HG02981 (cell line): ENCODE data around the gene SLC35F2.
"Not testable (repeated sequence)": the region's sequence is repeated elsewhere in the genome, so short reads cannot be mapped to it uniquely, and the experiment has no call there.

Experiments used
- ATAC-seq: cut with Tn5 transposase; IDR thresholded peaks from one replicate; pipeline ENCODE4 v1.9.1; 2021; ENCODE audit warnings: mild to moderate bottlenecking, moderate library complexity; ENCODE audit not compliant: unreplicated experiment

The SLC35F2 gene, protein sequence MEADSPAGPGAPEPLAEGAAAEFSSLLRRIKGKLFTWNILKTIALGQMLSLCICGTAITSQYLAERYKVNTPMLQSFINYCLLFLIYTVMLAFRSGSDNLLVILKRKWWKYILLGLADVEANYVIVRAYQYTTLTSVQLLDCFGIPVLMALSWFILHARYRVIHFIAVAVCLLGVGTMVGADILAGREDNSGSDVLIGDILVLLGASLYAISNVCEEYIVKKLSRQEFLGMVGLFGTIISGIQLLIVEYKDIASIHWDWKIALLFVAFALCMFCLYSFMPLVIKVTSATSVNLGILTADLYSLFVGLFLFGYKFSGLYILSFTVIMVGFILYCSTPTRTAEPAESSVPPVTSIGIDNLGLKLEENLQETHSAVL

GRCh38 chr11:107858217-107859070 is at the start of gene SLC35F2:
Gene SLC35F2, minus strand, starts transcription at chr11:107858787. Its CDS starts 20 bp downstream, at chr11:107858767.
- ATAC-seq = peak; percentile 92

GRCh38 chr11:107908211-107908610 is 49.6 kb upstream of the SLC35F2 start:
- no peak for ATAC-seq

DNA sequence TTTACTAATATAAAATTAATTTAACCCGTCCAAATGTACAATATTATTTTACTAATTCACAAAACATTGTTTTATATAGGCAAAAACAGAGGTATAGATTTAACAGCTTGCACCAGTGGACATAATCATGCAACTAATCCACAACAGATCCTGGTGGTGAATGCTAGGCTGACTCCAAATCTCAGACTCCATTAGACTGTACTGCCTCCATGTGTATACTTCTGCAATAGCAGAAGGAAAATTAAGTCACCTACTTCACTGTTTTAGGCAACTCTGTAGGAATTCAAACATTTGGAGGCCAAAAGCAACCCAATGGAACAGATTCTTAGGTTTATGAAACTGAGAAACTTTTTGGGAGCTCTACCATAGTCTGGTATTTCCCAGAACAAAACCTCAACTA is 39.7 kb upstream of the SLC35F2 start:
- ATAC-seq = peak; percentile 83

- ATAC-seq = no peak
These were observed 23.7 kb upstream of the SLC35F2 start for GRCh38 chr11:107882095-107882820.

GRCh38 chr11:107881471-107881870 is 22.9 kb upstream of the SLC35F2 start:
- ATAC-seq = not testable (repeated sequence)

- no peak for ATAC-seq
These were observed 17.6 kb upstream of the SLC35F2 start for GRCh38 chr11:107876141-107876540.

DNA sequence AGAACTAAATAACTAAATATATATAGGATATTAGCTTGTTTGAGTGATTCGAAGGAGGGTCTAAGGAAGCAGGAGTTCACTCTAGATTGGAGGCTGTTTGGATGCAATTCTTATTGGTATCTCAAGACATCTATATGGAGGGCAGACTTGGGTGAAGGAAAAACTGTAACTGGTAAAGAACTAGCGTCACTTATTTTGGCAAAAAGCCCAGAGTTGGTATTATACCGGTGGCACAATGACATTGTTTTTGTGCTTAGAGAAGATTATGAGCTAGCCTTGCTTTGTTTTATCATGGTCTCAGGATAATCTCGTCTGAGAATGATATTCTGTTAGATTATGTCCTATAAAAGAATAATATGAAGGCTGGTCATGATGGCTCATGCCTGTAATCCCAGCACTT is 6.0 kb upstream of the SLC35F2 start:
- no peak for ATAC-seq

DNA sequence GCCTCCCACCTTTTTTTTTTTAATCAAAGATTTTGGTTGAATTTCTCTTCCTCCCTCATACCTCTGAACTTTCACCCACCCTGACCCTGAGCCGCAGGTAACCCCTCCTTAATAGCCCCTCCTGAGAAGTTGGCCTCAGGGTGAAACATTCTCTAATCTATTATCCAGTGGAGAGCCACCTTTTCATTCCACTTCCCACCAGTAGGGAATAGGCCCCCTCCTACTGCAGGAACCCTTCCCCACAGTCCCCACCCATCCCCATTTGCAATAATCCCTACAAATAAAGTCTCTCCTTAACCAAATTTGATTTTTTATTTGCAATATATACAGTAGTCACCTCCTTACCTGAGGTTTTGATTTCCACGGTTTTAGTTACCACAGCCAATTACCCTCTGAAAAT is 2.1 kb upstream of the SLC35F2 start:
- ATAC-seq = no peak

GRCh38 chr11:107860240-107860620 is 1.6 kb upstream of the SLC35F2 start:
- not testable (repeated sequence) for ATAC-seq

DNA sequence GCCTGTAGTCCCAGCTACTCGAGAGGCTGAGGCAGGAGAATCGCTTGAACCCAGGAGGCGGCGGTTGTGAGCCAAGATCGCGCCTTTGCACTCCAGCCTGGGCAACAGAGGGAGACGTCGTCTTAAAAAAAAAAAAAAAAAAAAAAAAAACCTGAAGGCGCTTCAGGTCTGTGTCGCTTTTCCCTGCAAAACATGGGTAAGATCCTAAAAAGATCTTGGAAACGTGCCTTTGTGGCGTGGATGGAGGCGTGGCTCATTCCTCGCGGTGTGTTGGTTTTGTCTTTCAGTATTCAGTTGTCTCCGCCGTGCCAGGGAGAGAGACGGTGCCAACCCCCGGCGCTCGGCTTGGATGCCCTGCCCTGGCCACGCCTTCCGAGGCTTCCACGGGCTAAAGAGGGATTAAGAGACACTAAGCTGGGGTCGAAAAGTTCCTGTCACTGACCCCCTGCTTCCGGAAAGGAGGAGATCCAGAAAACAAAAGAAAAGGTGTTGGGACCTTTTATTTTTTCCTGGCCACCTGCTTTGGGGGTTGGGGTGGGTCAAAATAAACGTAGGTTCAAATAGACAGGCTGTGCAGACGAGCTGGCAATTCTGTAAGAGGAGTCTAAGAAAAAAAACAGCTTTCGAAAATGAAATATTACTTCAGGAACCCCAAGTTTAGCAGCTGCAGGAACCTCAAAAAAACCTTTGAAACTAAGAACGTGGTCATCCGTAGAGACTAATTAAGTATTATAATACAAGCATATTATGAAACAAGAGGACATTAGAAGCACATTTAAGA is 1.1 kb upstream of the SLC35F2 start:
- ATAC-seq = no peak

- no peak for ATAC-seq
These were observed 904 bp downstream of the SLC35F2 start for GRCh38 chr11:107857550-107858216.

- ATAC-seq = no peak
These were observed 1.5 kb downstream of the SLC35F2 start for GRCh38 chr11:107856981-107857517.

- no peak for ATAC-seq
These were observed 2.2 kb downstream of the SLC35F2 start for GRCh38 chr11:107856180-107856980.

- no peak for ATAC-seq
These were observed 5.5 kb downstream of the SLC35F2 start for GRCh38 chr11:107853070-107853469.

DNA sequence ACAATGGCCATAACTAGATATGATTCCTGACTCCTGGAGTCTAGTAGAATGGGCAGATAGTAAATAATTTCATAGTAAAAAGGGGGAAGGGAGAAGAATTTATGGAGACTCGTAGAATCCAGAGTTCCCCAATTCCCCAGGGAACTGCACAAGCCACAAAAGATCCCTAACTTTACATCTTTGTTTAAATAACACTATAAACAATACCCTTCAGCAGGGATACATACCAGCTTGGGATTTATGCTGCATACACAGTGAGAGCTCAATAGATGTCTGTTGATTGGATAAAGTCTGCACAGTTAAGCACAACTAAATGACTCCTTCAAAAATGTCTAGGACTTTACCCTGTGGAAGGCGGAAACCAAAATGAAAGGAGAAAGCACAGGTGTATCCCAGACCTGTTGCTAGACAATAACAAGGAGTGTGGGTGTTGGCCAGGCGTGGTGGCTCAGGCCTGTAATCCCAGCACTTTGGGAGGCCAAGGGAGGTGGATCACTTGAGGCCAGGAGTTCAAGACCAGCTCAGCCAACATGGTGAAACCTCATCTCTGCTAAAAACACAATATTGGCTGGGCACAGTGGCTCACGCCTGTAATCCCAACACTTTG is 6.8 kb downstream of the SLC35F2 start:
- ATAC-seq = no peak

GRCh38 chr11:107849790-107850189 is 8.8 kb downstream of the SLC35F2 start:
- ATAC-seq = no peak

GRCh38 chr11:107848345-107848744 is 10.2 kb downstream of the SLC35F2 start:
- ATAC-seq = no peak

DNA sequence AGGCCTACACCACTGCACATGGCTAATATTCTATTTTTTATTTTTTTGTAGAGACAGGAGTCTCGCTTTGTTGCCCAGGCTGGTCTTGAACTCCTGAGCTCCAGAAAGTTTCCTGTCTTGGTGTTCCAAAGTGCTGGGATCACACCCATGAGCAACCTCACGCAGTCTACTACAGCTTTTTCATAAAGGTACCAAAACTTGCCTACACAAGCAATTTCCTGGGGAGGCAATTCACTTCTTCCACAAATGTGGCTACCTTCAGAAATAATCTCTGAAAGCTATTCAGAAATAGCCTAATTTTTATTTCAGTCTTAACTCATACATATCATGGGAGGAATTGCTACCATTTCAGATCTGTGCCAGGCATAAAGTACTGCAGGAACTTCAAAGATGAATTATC is 11.4 kb downstream of the SLC35F2 start:
- no peak for ATAC-seq

DNA sequence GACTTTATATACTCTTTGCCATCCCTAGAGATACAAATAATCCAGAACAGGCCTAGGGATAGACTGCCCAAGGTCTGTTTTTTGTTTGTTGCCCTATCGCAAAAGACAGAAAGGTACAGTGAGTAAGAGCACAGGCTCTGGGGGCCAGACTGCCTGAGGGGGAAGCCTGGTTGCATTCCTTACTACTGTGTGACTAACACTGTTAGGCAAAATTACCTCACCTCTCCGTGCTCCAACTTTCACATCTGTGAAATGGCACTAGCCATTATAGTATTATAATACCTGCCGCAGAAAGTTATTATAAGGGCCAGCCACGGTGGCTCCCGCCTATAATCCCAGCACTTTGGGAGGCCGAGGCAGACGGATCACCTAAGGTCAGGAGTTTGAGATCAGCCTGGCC is 14.5 kb downstream of the SLC35F2 start:
- no peak for ATAC-seq
